Testis (tissue), 3 donors: ENCODE measurements around the gene NKX2-3. TPM values are rescaled to one million over a fixed set of nuclear protein-coding genes. Genes with fewer than 3 reads are reported as not detected.

Experiments used
- DNase-seq: peaks from one replicate; pipeline ENCODE4 v3.0.0-alpha.2; 2019
- H3K27ac ChIP-seq, 2 donors: fragments of 200-600 bp; sonication (generic); one replicate each; pipeline ENCODE4 v1.5.1; 2019
- H3K27me3 ChIP-seq: fragments of 200-600 bp; sonication (generic); one replicate; pipeline ENCODE4 v1.5.1; 2019
- H3K36me3 ChIP-seq: fragments of 200-600 bp; sonication (generic); one replicate; pipeline ENCODE4 v1.5.1; 2017; ENCODE audit warnings: low read depth; ENCODE audit errors: missing control alignments
- H3K4me1 ChIP-seq: fragments of 200-600 bp; sonication (generic); one replicate; pipeline ENCODE4 v1.5.1; 2019
- H3K4me3 ChIP-seq, 2 donors: fragments of 200-600 bp; sonication (generic); one replicate each; pipeline ENCODE4 v1.5.1; 2017 to 2019
- H3K9me3 ChIP-seq: fragments of 200-600 bp; sonication (generic); one replicate; pipeline ENCODE4 v1.5.1; 2017
- CTCF ChIP-seq, 3 experiments: fragments of 450-650 bp in 2 of 3; fragments of 200-600 bp in 1 of 3; sonication (generic) in 1 of 3; IDR thresholded peaks; one replicate each; pipeline ENCODE4 v1.5.1; 2016 to 2019; ENCODE audit warnings: antibody characterized with exemption in 3 of 3, mild to moderate bottlenecking in 2 of 3, moderate library complexity in 1 of 3
- POLR2A ChIP-seq: fragments of 450-650 bp; IDR thresholded peaks from one replicate; pipeline ENCODE4 v1.6.1; 2017; ENCODE audit warnings: antibody characterized with exemption, mild to moderate bottlenecking, moderate library complexity
- WGBS, 2 donors: methylation state at CpG; one replicate each; pipeline ENCODE4 v1.1.5; 2018; 5-methylcytosine and 5-hydroxymethylcytosine counted together
- intact Hi-C: fragments of 100-400 bp; cut with DNase I; formaldehyde crosslinking; loops from one replicate; pipeline ENCODE4 v1.15.1; 2023; ENCODE audit warnings: low total_unique reads
- polyA plus RNA-seq: library from polyadenylated mRNA; stranded (reverse); fragments of 350-450 nt; fragmentation: Illumina TruSeq; extraction: RNeasy Lipid Tissue Mini Kit (QIAGEN cat#74804); gene quantifications from one replicate; pipeline ENCODE4 v1.2.3, GENCODE V29; 2014; ENCODE audit warnings: low read depth, low replicate concordance; ENCODE audit not compliant: insufficient read depth
- total RNA-seq, 2 donors: library from RNA; depleted of rRNA; stranded (reverse); fragments of >200 nt; gene quantifications; one replicate each; pipeline ENCODE4 v1.2.3, GENCODE V29; 2016

Gene NKX2-3
- total and polyA plus RNA-seq, 3 donors from 2014 or later: 0.16 to 0.24 (median 0.19) TPM

- TF ChIP-seq CTCF (IDR thresholded peaks at IDR 0.05): no peak
- no peak overlapping the region for H3K27ac ChIP-seq
- DNase-seq: no peak
- no peaks in the 10 kb centered on the region for H3K27me3 ChIP-seq
- intact Hi-C loops: no loop called here
- H3K9me3 ChIP-seq: no peaks in the 10 kb centered on the region
- WGBS, 2 donors: 0 to 1% methylated on average over 10 to 28 of the region's 28 CpGs
- H3K4me3 ChIP-seq: peak overlapping the region in 1 of 2 donors; percentile 15
- H3K36me3 ChIP-seq: no peaks in the 10 kb centered on the region
- peaks cover 4% of the 10 kb centered on the region for H3K4me1 ChIP-seq
Measured at GRCh38 chr10:99540306-99540656, 7.5 kb downstream of the NKX2-3 start.

- TF ChIP-seq POLR2A: no peak
- no peak for TF ChIP-seq CTCF (IDR thresholded peaks at IDR 0.05)
- no peak overlapping the region for H3K27ac ChIP-seq
- 3 to 6% methylated on average over 9 to 49 of the region's 49 CpGs for WGBS, 2 donors
- peaks cover under 1% of the 10 kb centered on the region for H3K4me1 ChIP-seq
- H3K9me3 ChIP-seq: no peaks in the 10 kb centered on the region
- H3K4me3 ChIP-seq: peak overlapping the region in 1 of 2 donors; percentile 15
- intact Hi-C loops: no loop called here
- H3K27me3 ChIP-seq: no peaks in the 10 kb centered on the region
- DNase-seq: no peak
- no peaks in the 10 kb centered on the region for H3K36me3 ChIP-seq
Measured at GRCh38 chr10:99540657-99541531, 8.2 kb downstream of the NKX2-3 start.

GRCh38 chr10:99544322-99544721, 11.6 kb downstream of the NKX2-3 start:
- DNase-seq: no peak

GRCh38 chr10:99548041-99548530, 15.3 kb downstream of the NKX2-3 start:
- WGBS, 2 donors: 63 to 72% methylated on average over 2 of the region's 2 CpGs

More at GRCh38 chr10:99544322-99544721, 11.6 kb downstream of the NKX2-3 start:
- no peaks in the 10 kb centered on the region for H3K4me1 ChIP-seq
- 90 to 93% methylated on average over 1 of the region's 1 CpG for WGBS, 2 donors
- H3K9me3 ChIP-seq: no peaks in the 10 kb centered on the region
- intact Hi-C loops: no loop called here
- no peaks in the 10 kb centered on the region for H3K36me3 ChIP-seq
- H3K27me3 ChIP-seq: no peaks in the 10 kb centered on the region
- no peak for TF ChIP-seq CTCF (IDR thresholded peaks at IDR 0.05)
- TF ChIP-seq POLR2A: no peak
- no peak overlapping the region for H3K27ac ChIP-seq
- H3K4me3 ChIP-seq: no peak overlapping the region

More at GRCh38 chr10:99548041-99548530, 15.3 kb downstream of the NKX2-3 start:
- Histone ChIP-seq H3K36me3 (no peaks in the 10 kb centered on the region), H3K4me3 (no peak overlapping the region), H3K27ac (no peak overlapping the region), H3K27me3 (no peaks in the 10 kb centered on the region), H3K4me1 (no peaks in the 10 kb centered on the region), H3K9me3 (no peaks in the 10 kb centered on the region)
- no peak for TF ChIP-seq POLR2A
- TF ChIP-seq CTCF (IDR thresholded peaks at IDR 0.05): peak in 1 of 3 experiments; percentile 9
- DNase-seq: peak; percentile 45
- intact Hi-C loops: no loop called here
